Adrenal gland (tissue), 5 donors: Measurements from ENCODE around the gene OPRL1.
"Not testable (repeated sequence)": the region's sequence is repeated elsewhere in the genome, so short reads cannot be mapped to it uniquely, and the experiment has no call there.

Experiments used
- POLR2A ChIP-seq, 2 donors: fragments of 450-650 bp; IDR thresholded peaks; one replicate each; pipeline ENCODE4 v1.6.1; 2017; ENCODE audit warnings: antibody characterized with exemption in 2 of 2, mild to moderate bottlenecking in 2 of 2, moderate library complexity in 1 of 2
- TF ChIP-seq, protein P1 (sequence below), 6 experiments: fragments of 450-650 bp in 4 of 6; fragments of 200-600 bp in 2 of 6; sonication (generic) in 1 of 6; IDR thresholded peaks; 1 replicate in 5 of 6; 2 replicates in 1 of 6; pipeline versions ENCODE4 v1.5.1 to v1.8.0; 2016 to 2021; ENCODE audit warnings: antibody characterized with exemption in 6 of 6, mild to moderate bottlenecking in 2 of 6, moderate library complexity in 1 of 6
- donor health status: DM: no; HTN: no; CAD: no.

DNA sequence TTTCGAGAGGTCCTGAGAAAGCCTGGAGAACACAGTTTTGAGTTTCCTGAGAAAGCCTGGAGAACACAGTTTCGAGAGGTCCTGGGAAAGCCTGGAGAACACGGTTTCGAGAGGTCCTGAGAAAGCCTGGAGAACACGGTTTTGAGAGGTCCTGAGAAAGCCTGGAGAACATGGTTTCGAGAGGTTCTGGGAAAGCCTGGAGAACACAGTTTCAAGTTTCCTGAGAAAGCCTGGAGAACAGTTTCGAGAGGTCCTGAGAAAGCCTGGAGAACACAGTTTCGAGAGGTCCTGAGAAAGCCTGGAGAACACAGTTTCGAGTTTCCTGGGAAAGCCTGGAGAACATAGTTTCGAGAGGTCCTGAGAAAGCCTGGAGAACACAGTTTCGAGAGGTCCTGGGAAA is 43.6 kb downstream of the OPRL1 start:
- TF ChIP-seq, protein P1, sequence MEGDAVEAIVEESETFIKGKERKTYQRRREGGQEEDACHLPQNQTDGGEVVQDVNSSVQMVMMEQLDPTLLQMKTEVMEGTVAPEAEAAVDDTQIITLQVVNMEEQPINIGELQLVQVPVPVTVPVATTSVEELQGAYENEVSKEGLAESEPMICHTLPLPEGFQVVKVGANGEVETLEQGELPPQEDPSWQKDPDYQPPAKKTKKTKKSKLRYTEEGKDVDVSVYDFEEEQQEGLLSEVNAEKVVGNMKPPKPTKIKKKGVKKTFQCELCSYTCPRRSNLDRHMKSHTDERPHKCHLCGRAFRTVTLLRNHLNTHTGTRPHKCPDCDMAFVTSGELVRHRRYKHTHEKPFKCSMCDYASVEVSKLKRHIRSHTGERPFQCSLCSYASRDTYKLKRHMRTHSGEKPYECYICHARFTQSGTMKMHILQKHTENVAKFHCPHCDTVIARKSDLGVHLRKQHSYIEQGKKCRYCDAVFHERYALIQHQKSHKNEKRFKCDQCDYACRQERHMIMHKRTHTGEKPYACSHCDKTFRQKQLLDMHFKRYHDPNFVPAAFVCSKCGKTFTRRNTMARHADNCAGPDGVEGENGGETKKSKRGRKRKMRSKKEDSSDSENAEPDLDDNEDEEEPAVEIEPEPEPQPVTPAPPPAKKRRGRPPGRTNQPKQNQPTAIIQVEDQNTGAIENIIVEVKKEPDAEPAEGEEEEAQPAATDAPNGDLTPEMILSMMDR (IDR thresholded peaks at IDR 0.05) = not testable (repeated sequence)
- not testable (repeated sequence) for TF ChIP-seq POLR2A (IDR thresholded peaks at IDR 0.05)
